GM12878 (cell line): ENCODE data around the gene UVRAG. TPM values are rescaled to one million over a fixed set of nuclear protein-coding genes. Genes with fewer than 3 reads are reported as not detected.

Source experiments
- ATAC-seq: fragments of 200-7000 bp; cut with Tn5 transposase; 3 replicates; pipeline ENCODE4 v1.9.1; 2020; ENCODE audit warnings: mild to moderate bottlenecking, moderate library complexity
- BruUV-seq: library from RNA; stranded (reverse); fragments of 400-500 nt; replicated peaks from 2 replicates; lab custom pipeline; 2021; lab: Mats Ljungman, UMichigan
- CTCF ChIA-PET: fragments of 300-600 bp; sonication (Branson Sonifier 250); formaldehyde crosslinking; extraction: SDS; loops from one replicate; lab custom pipeline; 2021; ENCODE audit warnings: inconsistent platforms; lab: Yijun Ruan, JAX
- POLR2A ChIA-PET: fragments of 350-600 bp; formaldehyde crosslinking; extraction: SDS; loops from one replicate; lab custom pipeline; 2021; ENCODE audit warnings: inconsistent platforms; lab: Charles Lee
- RAD21 ChIA-PET: fragments of 300-600 bp; sonication (Branson Sonifier 250); formaldehyde crosslinking; loops from one replicate; lab custom pipeline; 2023; ENCODE audit warnings: antibody characterized with exemption; ENCODE audit not compliant: unreplicated experiment; lab: Charles Lee
- SMC1A ChIA-PET: fragments of 300-600 bp; sonication (Branson Sonifier 250); formaldehyde crosslinking; loops from one replicate; lab custom pipeline; 2023; ENCODE audit not compliant: unreplicated experiment, uncharacterized antibody; lab: Charles Lee
- DNase-seq: peaks from one replicate; pipeline ENCODE4 v3.0.0-alpha.2; 2011; ENCODE audit warnings: low read depth, low spot score
- FAIRE-seq: peaks from 3 replicates; lab custom pipeline; 2011; peaks lifted over from hg19 to GRCh38; lab: Jason Lieb, UNC
- H2AFZ ChIP-seq: 2 replicates; pipeline ENCODE4 v1.6.0; 2011; ENCODE audit warnings: low read depth, low read length, control low read depth; ENCODE audit not compliant: control insufficient read depth
- H3K27ac ChIP-seq: 2 replicates; pipeline ENCODE4 v1.5.1; 2011; ENCODE audit warnings: control low read depth; ENCODE audit not compliant: control insufficient read depth, insufficient read depth
- H3K27me3 ChIP-seq, 2 experiments: replicated peaks in 1 of 2; 2 replicates each; pipeline versions ENCODE4 v1.6.0 to v1.6.1; 2011; ENCODE audit warnings: low read length in 1 of 2; ENCODE audit not compliant: control insufficient read depth in 2 of 2, insufficient read depth in 2 of 2
- H3K36me3 ChIP-seq, 2 experiments: 2 replicates each; pipeline ENCODE4 v1.5.1; 2011; ENCODE audit warnings: low read length in 1 of 2; ENCODE audit not compliant: control insufficient read depth in 2 of 2, insufficient read depth in 2 of 2
- H3K4me1 ChIP-seq: 2 replicates; pipeline ENCODE4 v1.6.1; 2011; ENCODE audit warnings: mild to moderate bottlenecking, low read length, moderate library complexity, mixed read lengths; ENCODE audit not compliant: control insufficient read depth, insufficient read depth
- H3K4me2 ChIP-seq: 2 replicates; pipeline ENCODE4 v1.6.0; 2011; ENCODE audit warnings: control low read depth; ENCODE audit not compliant: control insufficient read depth, insufficient read depth
- H3K4me3 ChIP-seq: fragments of 200-600 bp; sonication (generic); 2 replicates; pipeline ENCODE4 v1.5.1; 2016
- H3K79me2 ChIP-seq: 2 replicates; pipeline ENCODE4 v1.6.0; 2011; ENCODE audit warnings: low read length; ENCODE audit not compliant: control insufficient read depth, insufficient read depth
- H3K9ac ChIP-seq: 2 replicates; pipeline ENCODE4 v1.8.0; 2011; ENCODE audit warnings: low read length, control low read depth, mixed read lengths; ENCODE audit not compliant: control insufficient read depth, insufficient read depth
- H3K9me3 ChIP-seq: replicated peaks from 3 replicates; pipeline ENCODE4 v1.5.1; 2011; ENCODE audit warnings: mild to moderate bottlenecking, low read length; ENCODE audit not compliant: control insufficient read depth, insufficient read depth
- H4K20me1 ChIP-seq: 2 replicates; pipeline ENCODE4 v1.6.0; 2011; ENCODE audit not compliant: control insufficient read depth, insufficient read depth
- CBX3 ChIP-seq: fragments of 200-600 bp; sonication (generic); IDR thresholded peaks from 2 replicates; pipeline ENCODE4 v1.6.1; 2016; ENCODE audit warnings: low read depth, borderline replicate concordance
- CBX5 ChIP-seq: sonication (generic); IDR thresholded peaks from 2 replicates; pipeline ENCODE4 v1.6.1; 2016; ENCODE audit warnings: low read depth, moderate library complexity, mild to moderate bottlenecking, inconsistent platforms
- CUX1 ChIP-seq: IDR thresholded peaks from 2 replicates; pipeline ENCODE4 v1.6.1; 2012; ENCODE audit warnings: improper control_type of control experiment, low read depth, low read length; ENCODE audit not compliant: insufficient replicate concordance
- EZH2 ChIP-seq: IDR thresholded peaks from 2 replicates; pipeline ENCODE4 v1.6.1; 2012; ENCODE audit warnings: low read depth, mild to moderate bottlenecking, control low read depth, inconsistent platforms, low read length, borderline replicate concordance; ENCODE audit not compliant: control insufficient read depth
- FOXM1 ChIP-seq: IDR thresholded peaks from 2 replicates; pipeline ENCODE4 v1.6.1; 2012; ENCODE audit warnings: low read depth, mild to moderate bottlenecking, inconsistent platforms, low read length, moderate library complexity
- MXI1 ChIP-seq: fragments of 150-350 bp; IDR thresholded peaks from 2 replicates; pipeline ENCODE4 v1.6.1; 2011; ENCODE audit warnings: low read depth, mild to moderate bottlenecking, inconsistent platforms, low read length, improper control_type of control experiment
- NFIC ChIP-seq: IDR thresholded peaks from 2 replicates; pipeline ENCODE4 v1.6.1; 2012; ENCODE audit warnings: low read depth, mild to moderate bottlenecking, inconsistent platforms, low read length, moderate library complexity
- PAX5 ChIP-seq: IDR thresholded peaks from 2 replicates; pipeline ENCODE4 v1.6.1; 2011; ENCODE audit warnings: low read depth, low read length, borderline replicate concordance
- SMC3 ChIP-seq: IDR thresholded peaks from 2 replicates; pipeline ENCODE4 v1.6.1; 2011; ENCODE audit warnings: low read length, improper control_type of control experiment, borderline replicate concordance
- SP1 ChIP-seq: IDR thresholded peaks from one replicate; pipeline ENCODE4 v1.6.1; 2011; ENCODE audit warnings: low read depth, low read length
- SUZ12 ChIP-seq: fragments of 200-600 bp; sonication (generic); IDR thresholded peaks from one replicate; pipeline ENCODE4 v1.6.1; 2018; ENCODE audit warnings: antibody characterized with exemption, mild to moderate bottlenecking; ENCODE audit not compliant: unreplicated experiment
- TARDBP ChIP-seq: IDR thresholded peaks from 2 replicates; pipeline ENCODE4 v1.6.1; 2016; ENCODE audit warnings: borderline replicate concordance
- YY1 ChIP-seq: IDR thresholded peaks from 2 replicates; pipeline ENCODE4 v1.6.1; 2011; ENCODE audit warnings: low read depth, mild to moderate bottlenecking, low read length
- WGBS: methylation state at CpG from one replicate; pipeline ENCODE4 v1.1.6; 2016; ENCODE audit warnings: low lambda C conversion rate; ENCODE audit not compliant: insufficient replicate concordance, insufficient coverage; ENCODE audit errors: missing lambda C conversion rate; 5-methylcytosine and 5-hydroxymethylcytosine counted together
- in situ Hi-C: fragments of 300-500 bp; cut with MboI; formaldehyde crosslinking; loops from 9 replicates; pipeline ENCODE4 v1.14.3; 2018; ENCODE audit warnings: mixed read lengths
- intact Hi-C: fragments of 100-400 bp; cut with micrococcal nuclease; formaldehyde crosslinking; loops from one replicate; pipeline ENCODE4 v1.14.2; 2022; ENCODE audit not compliant: unreplicated experiment
- polyA plus RNA-seq, 11 experiments: library from polyadenylated mRNA; depleted of rRNA in 4 of 11; unstranded in 6 of 11; stranded (reverse) in 5 of 11; fragments of >200 nt; fragmentation: Nextera tagmentation in 4 of 11; fragmentation: Illumina TruSeq in 1 of 11; extraction: Ambion mirVana in 4 of 11; extraction: Trizol in 1 of 11; gene quantifications; 1 replicate in 1 of 11; 2 replicates in 10 of 11; pipeline versions ENCODE4 v1.2.1 to v1.2.3, GENCODE V29; 2011 to 2016; ENCODE audit warnings: inconsistent platforms in 2 of 11, missing spikeins in 2 of 11, low read depth in 1 of 11
- total RNA-seq, 4 experiments: library from RNA; depleted of rRNA in 3 of 4; stranded (reverse); fragments of >200 nt in 3 of 4; fragmentation: Illumina TruSeq in 1 of 4; extraction: Trizol in 1 of 4; gene quantifications; 2 replicates each; pipeline versions ENCODE4 v1.2.1 to v1.2.3, GENCODE V29; 2013 to 2021
- TF ChIP-seq, protein P1 (sequence below): fragments of 450-650 bp; conservative IDR thresholded peaks from 2 replicates; pipeline ENCODE4 v1.6.1; 2017; ENCODE audit warnings: mild to moderate bottlenecking, moderate library complexity

Gene UVRAG
- total and polyA plus RNA-seq, 10 of the 15 experiments (the other 5 are each of a cell fraction or from before 2014, with no cell fraction given): 7.0 to 43.4 (median 37.0) TPM

GRCh38 chr11:76160856-76161255 is 345.8 kb downstream of the UVRAG start:
- Histone ChIP-seq H4K20me1 (no peaks in the 10 kb centered on the region), H3K27ac (no peak overlapping the region), H3K9me3 (no peaks in the 10 kb centered on the region), H3K4me2 (no peak overlapping the region), H3K9ac (no peak overlapping the region), H3K36me3 (no peaks in the 10 kb centered on the region), H3K4me3 (no peak overlapping the region), H3K79me2 (no peaks in the 10 kb centered on the region), H3K27me3 (no peaks in the 10 kb centered on the region; a peak in 1 of 4 replicates), H2AFZ (no peak overlapping the region), H3K4me1 (no peaks in the 10 kb centered on the region)
- ChIA-PET SMC1A (no interaction called here), POLR2A (no interaction called here), CTCF (no interaction called here), RAD21 (no interaction called here)
- DNase-seq (no peak), FAIRE-seq (no peak), ATAC-seq (no peak)
- intact Hi-C loops (no loop called here), in situ Hi-C loops (no loop called here)
- TF ChIP-seq, protein P1, sequence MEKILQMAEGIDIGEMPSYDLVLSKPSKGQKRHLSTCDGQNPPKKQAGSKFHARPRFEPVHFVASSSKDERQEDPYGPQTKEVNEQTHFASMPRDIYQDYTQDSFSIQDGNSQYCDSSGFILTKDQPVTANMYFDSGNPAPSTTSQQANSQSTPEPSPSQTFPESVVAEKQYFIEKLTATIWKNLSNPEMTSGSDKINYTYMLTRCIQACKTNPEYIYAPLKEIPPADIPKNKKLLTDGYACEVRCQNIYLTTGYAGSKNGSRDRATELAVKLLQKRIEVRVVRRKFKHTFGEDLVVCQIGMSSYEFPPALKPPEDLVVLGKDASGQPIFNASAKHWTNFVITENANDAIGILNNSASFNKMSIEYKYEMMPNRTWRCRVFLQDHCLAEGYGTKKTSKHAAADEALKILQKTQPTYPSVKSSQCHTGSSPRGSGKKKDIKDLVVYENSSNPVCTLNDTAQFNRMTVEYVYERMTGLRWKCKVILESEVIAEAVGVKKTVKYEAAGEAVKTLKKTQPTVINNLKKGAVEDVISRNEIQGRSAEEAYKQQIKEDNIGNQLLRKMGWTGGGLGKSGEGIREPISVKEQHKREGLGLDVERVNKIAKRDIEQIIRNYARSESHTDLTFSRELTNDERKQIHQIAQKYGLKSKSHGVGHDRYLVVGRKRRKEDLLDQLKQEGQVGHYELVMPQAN: no peak
- TF ChIP-seq NFIC: no peak
- TF ChIP-seq CBX5: no peak
- no peak for TF ChIP-seq FOXM1
- TF ChIP-seq PAX5: no peak
- no peak for TF ChIP-seq YY1
- no peak for TF ChIP-seq SP1
- TF ChIP-seq MXI1: no peak
- TF ChIP-seq TARDBP: no peak
- TF ChIP-seq EZH2: no peak
- TF ChIP-seq CUX1: no peak
- TF ChIP-seq SMC3: no peak
- no peak for TF ChIP-seq CBX3
- no peak for TF ChIP-seq SUZ12
- BruUV-seq: no TSS peak
- 48% methylated on average over 8 of the region's 8 CpGs for WGBS
